Measurements from ENCODE around the gene CACNA1E.
"Not testable (repeated sequence)": the region's sequence is repeated elsewhere in the genome, so short reads cannot be mapped to it uniquely, and the experiment has no call there.

The CACNA1E gene

GRCh38 chr1:181517181-181517875, 34.0 kb downstream of the CACNA1E start:
- DNase-seq (ENCODE audit: low read depth in 2 of 2), result no peak

GRCh38 chr1:181518152-181518551, 34.8 kb downstream of the CACNA1E start:
- no peak for DNase-seq (ENCODE audit: low read depth in 2 of 2)

GRCh38 chr1:181522864-181523263, 39.5 kb downstream of the CACNA1E start:
- no peak for DNase-seq (ENCODE audit: low read depth in 2 of 2)

GRCh38 chr1:181525104-181525721, 41.9 kb downstream of the CACNA1E start:
- DNase-seq (ENCODE audit: low read depth in 2 of 2), result no peak

GRCh38 chr1:181528241-181528640, 44.9 kb downstream of the CACNA1E start:
- DNase-seq (ENCODE audit: low read depth in 2 of 2), result not testable (repeated sequence)

GRCh38 chr1:181531441-181531840, 48.1 kb downstream of the CACNA1E start:
- DNase-seq (ENCODE audit: low read depth in 2 of 2), result no peak

- DNase-seq (ENCODE audit: low read depth in 2 of 2), result no peak
These were observed 48.8 kb downstream of the CACNA1E start for GRCh38 chr1:181531951-181532600.

- DNase-seq (ENCODE audit: low read depth in 2 of 2), result no peak
These were observed 55.5 kb downstream of the CACNA1E start for GRCh38 chr1:181538836-181539235.

GRCh38 chr1:181541458-181541857, 58.1 kb downstream of the CACNA1E start:
- no peak for DNase-seq (ENCODE audit: low read depth in 2 of 2)

GRCh38 chr1:181541947-181542346, 58.6 kb downstream of the CACNA1E start:
- no peak for DNase-seq (ENCODE audit: low read depth in 2 of 2)

GRCh38 chr1:181542406-181542805, 59.1 kb downstream of the CACNA1E start:
- not testable (repeated sequence) for DNase-seq (ENCODE audit: low read depth in 2 of 2)

GRCh38 chr1:181545395-181545794, 62.1 kb downstream of the CACNA1E start:
- DNase-seq (ENCODE audit: low read depth in 2 of 2), result no peak

GRCh38 chr1:181548497-181548896, 65.2 kb downstream of the CACNA1E start:
- DNase-seq (ENCODE audit: low read depth in 2 of 2), result no peak

- no peak for DNase-seq (ENCODE audit: low read depth in 2 of 2)
These were observed 67.9 kb downstream of the CACNA1E start for GRCh38 chr1:181551249-181551648.

- DNase-seq (ENCODE audit: low read depth in 2 of 2), result no peak
These were observed 68.4 kb downstream of the CACNA1E start for GRCh38 chr1:181551754-181552153.

GRCh38 chr1:181554465-181554864, 71.1 kb downstream of the CACNA1E start:
- no peak for DNase-seq (ENCODE audit: low read depth in 2 of 2)

GRCh38 chr1:181556631-181557030, 73.3 kb downstream of the CACNA1E start:
- DNase-seq (ENCODE audit: low read depth in 2 of 2), result no peak

GRCh38 chr1:181557313-181557712, 74.0 kb downstream of the CACNA1E start:
- DNase-seq (ENCODE audit: low read depth in 2 of 2), result no peak

- DNase-seq (ENCODE audit: low read depth in 2 of 2), result no peak
These were observed 75.1 kb downstream of the CACNA1E start for GRCh38 chr1:181558416-181558815.

- no peak for DNase-seq (ENCODE audit: low read depth in 2 of 2)
These were observed 75.8 kb downstream of the CACNA1E start for GRCh38 chr1:181559142-181559541.

GRCh38 chr1:181562395-181562794, 79.1 kb downstream of the CACNA1E start:
- DNase-seq (ENCODE audit: low read depth in 2 of 2), result no peak

GRCh38 chr1:181568736-181569135, 85.4 kb downstream of the CACNA1E start:
- DNase-seq (ENCODE audit: low read depth in 2 of 2), result no peak

GRCh38 chr1:181577475-181577874, 94.2 kb downstream of the CACNA1E start:
- no peak for DNase-seq (ENCODE audit: low read depth in 2 of 2)

Data from fibroblast of skin of left biceps (primary cell).